Gastrocnemius medialis (tissue), 4 donors: ENCODE measurements around the gene FAM135A. TPM values are rescaled to one million over a fixed set of nuclear protein-coding genes. Genes with fewer than 3 reads are reported as not detected.

Source experiments
- ATAC-seq, 2 donors: fragments of 150-250 bp; one replicate each; pipeline ENCODE4 v1.9.1; 2016
- DNase-seq, 2 donors: peaks; one replicate each; pipeline ENCODE4 v3.0.0-alpha.2; 2019
- H3K27ac ChIP-seq, 4 donors: fragments of 200-600 bp; sonication (generic); 1 replicate in 1 of 4; 2 replicates in 3 of 4; pipeline ENCODE4 v1.5.1; 2016 to 2018; ENCODE audit warnings: mild to moderate bottlenecking in 2 of 4, moderate library complexity in 1 of 4
- H3K27me3 ChIP-seq, 3 donors: fragments of 200-600 bp; sonication (generic) in 2 of 3; 1 replicate in 1 of 3; 2 replicates in 2 of 3; pipeline versions ENCODE4 v1.5.1 to v1.6.0; 2016 to 2019; ENCODE audit warnings: mild to moderate bottlenecking in 1 of 3, moderate library complexity in 1 of 3
- H3K36me3 ChIP-seq, 2 donors: fragments of 200-600 bp; sonication (generic) in 1 of 2; one replicate each; pipeline ENCODE4 v1.5.1; 2017 to 2018
- H3K4me1 ChIP-seq, 2 donors: fragments of 200-600 bp; sonication (generic) in 1 of 2; one replicate each; pipeline ENCODE4 v1.5.1; 2016 to 2017; ENCODE audit warnings: mild to moderate bottlenecking in 2 of 2
- H3K4me3 ChIP-seq, 4 donors: fragments of 200-600 bp; sonication (generic) in 3 of 4; 1 replicate in 1 of 4; 2 replicates in 3 of 4; pipeline ENCODE4 v1.5.1; 2016 to 2019; ENCODE audit warnings: mild to moderate bottlenecking in 2 of 4
- H3K9me3 ChIP-seq, 3 donors: fragments of 200-600 bp; sonication (generic) in 2 of 3; 1 replicate in 1 of 3; 2 replicates in 2 of 3; pipeline ENCODE4 v1.5.1; 2016 to 2019
- POLR2A ChIP-seq, 2 donors: fragments of 450-650 bp; IDR thresholded peaks; one replicate each; pipeline ENCODE4 v1.6.1; 2017; ENCODE audit warnings: antibody characterized with exemption in 2 of 2, mild to moderate bottlenecking in 2 of 2, moderate library complexity in 2 of 2
- in situ Hi-C, 4 donors: fragments of 200-750 bp; cut with MboI; loops; one replicate each; pipeline versions ENCODE4 v1.15.0 to v1.8.0; 2017; ENCODE audit warnings: low sequenced_read_pairs in 4 of 4
- intact Hi-C: fragments of 100-400 bp; cut with DNase I; formaldehyde crosslinking; loops from one replicate; pipeline ENCODE4 v1.15.1; 2023; ENCODE audit warnings: low total_unique reads
- total RNA-seq, 4 donors: library from RNA; depleted of rRNA; stranded (reverse); fragments of >200 nt; gene quantifications; one replicate each; pipeline versions ENCODE4 v1.1.0 to v1.2.3, GENCODE V29; 2016
- TF ChIP-seq, protein P1 (sequence below), 5 experiments: fragments of 450-650 bp in 3 of 5; fragments of 200-600 bp in 2 of 5; sonication (generic) in 2 of 5; IDR thresholded peaks in 4 of 5; conservative IDR thresholded peaks in 1 of 5; 1 replicate in 4 of 5; 2 replicates in 1 of 5; pipeline ENCODE4 v1.5.1; 2016 to 2019; ENCODE audit warnings: antibody characterized with exemption in 5 of 5, mild to moderate bottlenecking in 3 of 5, moderate library complexity in 3 of 5

Gene FAM135A
- total RNA-seq, 4 donors from 2014 or later: 9.3 to 18.4 (median 12.9) TPM

DNA sequence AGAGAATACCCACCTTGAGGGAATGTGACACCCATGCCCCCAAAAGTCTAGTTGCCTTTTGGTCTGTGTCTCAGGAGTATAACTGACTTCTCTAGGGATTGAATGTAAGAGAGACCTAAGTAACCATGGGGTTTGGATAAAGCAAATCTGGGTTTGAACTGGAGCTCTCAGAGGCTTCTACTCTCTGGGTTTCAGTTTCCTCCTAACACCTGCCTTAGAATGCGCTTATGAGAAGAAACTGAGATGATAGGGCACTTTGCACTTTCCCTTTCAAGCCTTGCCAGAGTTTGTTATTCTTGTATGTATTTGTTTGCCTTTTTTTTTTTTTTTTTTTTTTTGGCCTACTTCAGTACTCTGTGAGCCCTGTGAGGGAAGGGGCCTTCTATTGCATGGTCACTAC is 172.8 kb downstream of the FAM135A start:
- no peak for TF ChIP-seq POLR2A (IDR thresholded peaks at IDR 0.05)
- TF ChIP-seq, protein P1, sequence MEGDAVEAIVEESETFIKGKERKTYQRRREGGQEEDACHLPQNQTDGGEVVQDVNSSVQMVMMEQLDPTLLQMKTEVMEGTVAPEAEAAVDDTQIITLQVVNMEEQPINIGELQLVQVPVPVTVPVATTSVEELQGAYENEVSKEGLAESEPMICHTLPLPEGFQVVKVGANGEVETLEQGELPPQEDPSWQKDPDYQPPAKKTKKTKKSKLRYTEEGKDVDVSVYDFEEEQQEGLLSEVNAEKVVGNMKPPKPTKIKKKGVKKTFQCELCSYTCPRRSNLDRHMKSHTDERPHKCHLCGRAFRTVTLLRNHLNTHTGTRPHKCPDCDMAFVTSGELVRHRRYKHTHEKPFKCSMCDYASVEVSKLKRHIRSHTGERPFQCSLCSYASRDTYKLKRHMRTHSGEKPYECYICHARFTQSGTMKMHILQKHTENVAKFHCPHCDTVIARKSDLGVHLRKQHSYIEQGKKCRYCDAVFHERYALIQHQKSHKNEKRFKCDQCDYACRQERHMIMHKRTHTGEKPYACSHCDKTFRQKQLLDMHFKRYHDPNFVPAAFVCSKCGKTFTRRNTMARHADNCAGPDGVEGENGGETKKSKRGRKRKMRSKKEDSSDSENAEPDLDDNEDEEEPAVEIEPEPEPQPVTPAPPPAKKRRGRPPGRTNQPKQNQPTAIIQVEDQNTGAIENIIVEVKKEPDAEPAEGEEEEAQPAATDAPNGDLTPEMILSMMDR (IDR thresholded peaks at IDR 0.05 in 4 of 5, conservative IDR thresholded peaks at IDR 0.05 in 1 of 5): no peak
- in situ Hi-C loops: no loop called here

DNA sequence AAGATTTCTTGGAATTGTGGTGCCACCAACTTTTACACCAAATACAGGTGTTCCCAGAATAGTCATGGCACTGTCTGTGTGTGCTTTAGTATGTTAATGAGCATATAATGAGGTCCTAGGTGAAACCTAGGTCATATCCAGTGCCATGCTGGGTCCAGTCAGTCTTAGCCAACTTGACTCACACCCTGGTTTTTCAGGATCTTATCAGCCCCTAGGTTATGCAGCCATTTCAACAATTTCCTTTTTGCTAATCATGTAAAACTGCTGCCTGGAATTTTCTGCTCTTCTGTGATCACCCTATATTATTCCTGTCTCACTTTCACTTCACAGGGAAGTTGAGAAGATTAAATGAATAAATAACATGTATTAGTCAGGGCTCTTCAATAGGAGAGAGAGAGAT is 177.1 kb downstream of the FAM135A start:
- no peaks in the 10 kb centered on the region for H3K4me1 ChIP-seq
- H3K27ac ChIP-seq: no peak overlapping the region
- in situ Hi-C loops: no loop called here
- TF ChIP-seq, protein P1 (IDR thresholded peaks at IDR 0.05 in 4 of 5, conservative IDR thresholded peaks at IDR 0.05 in 1 of 5): no peak
- no peak for TF ChIP-seq POLR2A (IDR thresholded peaks at IDR 0.05)
- H3K36me3 ChIP-seq: peaks cover 0 to 11% of the 10 kb centered on the region in 2 donors
- H3K27me3 ChIP-seq: no peaks in the 10 kb centered on the region
- no peak overlapping the region for H3K4me3 ChIP-seq
- intact Hi-C loops: no loop called here
- no peaks in the 10 kb centered on the region for H3K9me3 ChIP-seq
- no peak for ATAC-seq
- DNase-seq: no peak

More for the DNA sequence above, 172.8 kb downstream of the FAM135A start:
- no peaks in the 10 kb centered on the region for H3K4me1 ChIP-seq
- no peak overlapping the region for H3K27ac ChIP-seq
- no peaks in the 10 kb centered on the region for H3K27me3 ChIP-seq
- intact Hi-C loops: no loop called here
- H3K36me3 ChIP-seq: peaks cover 0 to 39% of the 10 kb centered on the region in 2 donors
- DNase-seq (no peak), ATAC-seq (no peak)
- no peak overlapping the region for H3K4me3 ChIP-seq
- H3K9me3 ChIP-seq: no peaks in the 10 kb centered on the region

DNA sequence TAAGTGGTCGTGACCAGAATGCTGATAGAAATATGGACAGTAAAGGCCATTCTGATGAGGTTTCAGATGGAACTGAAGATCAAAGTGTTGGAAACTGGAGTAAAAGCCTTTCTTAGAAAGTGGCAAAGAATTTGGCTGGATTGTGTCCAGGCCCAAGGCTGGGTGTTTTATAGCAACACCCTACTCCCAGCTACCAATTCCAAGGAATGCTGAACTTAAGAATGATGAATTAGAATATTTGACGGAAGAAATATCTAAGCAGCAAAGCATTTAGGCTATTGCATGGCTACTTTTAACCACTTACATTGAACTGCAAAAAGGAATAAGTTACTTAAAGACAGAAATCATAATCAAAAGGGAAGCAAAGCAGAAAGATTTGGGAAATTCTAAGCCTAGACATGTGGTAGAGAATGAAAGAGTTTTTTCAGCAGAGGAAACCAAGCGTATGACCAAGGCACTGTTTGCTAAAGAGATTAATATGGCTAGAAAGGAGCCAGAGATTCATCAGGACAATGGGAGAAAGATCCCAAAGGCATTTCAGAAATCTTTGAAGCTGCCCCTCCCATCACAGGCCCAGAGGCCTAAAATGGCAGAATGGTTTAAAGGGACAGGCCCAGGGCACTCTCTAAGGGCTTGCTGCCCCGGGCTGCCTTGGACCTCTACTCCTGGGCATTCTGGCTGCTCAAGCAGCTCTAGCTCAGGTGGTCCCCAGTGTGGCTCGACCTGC is 179.2 kb downstream of the FAM135A start:
- ATAC-seq (no peak), DNase-seq (no peak)
- Histone ChIP-seq H3K4me3 (no peak overlapping the region), H3K9me3 (no peaks in the 10 kb centered on the region), H3K27ac (no peak overlapping the region), H3K27me3 (no peaks in the 10 kb centered on the region), H3K4me1 (no peaks in the 10 kb centered on the region), H3K36me3 (peaks cover 0 to 6% of the 10 kb centered on the region in 2 donors)
- TF ChIP-seq POLR2A (IDR thresholded peaks at IDR 0.05): no peak
- TF ChIP-seq, protein P1 (IDR thresholded peaks at IDR 0.05 in 4 of 5, conservative IDR thresholded peaks at IDR 0.05 in 1 of 5): no peak
- intact Hi-C loops (no loop called here), in situ Hi-C loops (no loop called here)

DNA sequence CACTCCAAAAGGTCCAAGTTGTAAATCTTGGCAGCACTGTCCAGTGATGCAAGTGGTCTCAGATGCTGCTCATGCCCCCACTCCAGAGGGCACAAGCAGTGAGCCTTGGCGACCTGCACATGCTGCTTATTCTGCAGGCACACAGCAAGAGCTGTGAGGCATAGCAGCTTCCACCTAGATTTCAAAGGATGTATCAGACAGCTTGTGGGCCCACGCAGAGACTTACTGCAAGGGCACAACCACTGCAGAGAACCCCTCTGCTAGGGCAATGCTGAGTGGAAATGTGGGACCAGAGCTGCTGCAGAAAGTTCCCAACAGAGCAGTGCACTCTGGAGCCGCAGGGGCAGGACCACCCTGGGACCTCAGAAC is 179.8 kb downstream of the FAM135A start:
- intact Hi-C loops (no loop called here), in situ Hi-C loops (no loop called here)
- TF ChIP-seq, protein P1 (IDR thresholded peaks at IDR 0.05 in 4 of 5, conservative IDR thresholded peaks at IDR 0.05 in 1 of 5): no peak
- H3K4me3 ChIP-seq: no peak overlapping the region
- H3K4me1 ChIP-seq: no peaks in the 10 kb centered on the region
- H3K9me3 ChIP-seq: no peaks in the 10 kb centered on the region
- DNase-seq (no peak), ATAC-seq (no peak)
- no peak overlapping the region for H3K27ac ChIP-seq
- no peaks in the 10 kb centered on the region for H3K27me3 ChIP-seq
- H3K36me3 ChIP-seq: peaks cover 0 to 6% of the 10 kb centered on the region in 2 donors

DNA sequence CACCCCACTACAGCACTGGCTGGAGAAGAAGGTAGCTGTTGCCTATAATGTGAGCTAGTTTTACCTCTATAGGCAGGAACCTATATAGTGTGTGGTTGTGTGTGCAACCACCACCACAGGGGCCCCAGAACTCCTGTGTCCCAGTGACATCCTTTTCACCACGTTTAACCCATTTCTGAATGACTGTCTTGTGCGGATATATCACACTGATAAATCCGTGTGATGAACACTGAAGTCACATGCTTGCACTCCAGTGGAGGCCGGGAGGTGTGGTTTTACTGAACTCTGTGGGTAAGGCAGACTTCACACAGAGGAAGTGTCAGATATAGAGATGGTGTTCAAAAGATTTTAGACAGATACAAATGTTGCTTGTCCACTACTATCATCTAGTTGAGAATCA is 185.9 kb downstream of the FAM135A start:
- TF ChIP-seq POLR2A (IDR thresholded peaks at IDR 0.05): no peak
- TF ChIP-seq, protein P1 (IDR thresholded peaks at IDR 0.05 in 4 of 5, conservative IDR thresholded peaks at IDR 0.05 in 1 of 5): no peak
- H3K27ac ChIP-seq: no peak overlapping the region
- H3K4me1 ChIP-seq: no peaks in the 10 kb centered on the region
- no peak for DNase-seq
- in situ Hi-C loops: no loop called here
- no peaks in the 10 kb centered on the region for H3K36me3 ChIP-seq
- no peaks in the 10 kb centered on the region for H3K27me3 ChIP-seq
- H3K4me3 ChIP-seq: no peak overlapping the region
- no peaks in the 10 kb centered on the region for H3K9me3 ChIP-seq
- ATAC-seq: no peak
- intact Hi-C loops: no loop called here
